ENCODE measurements around the gene TGFBR3.

DNA sequence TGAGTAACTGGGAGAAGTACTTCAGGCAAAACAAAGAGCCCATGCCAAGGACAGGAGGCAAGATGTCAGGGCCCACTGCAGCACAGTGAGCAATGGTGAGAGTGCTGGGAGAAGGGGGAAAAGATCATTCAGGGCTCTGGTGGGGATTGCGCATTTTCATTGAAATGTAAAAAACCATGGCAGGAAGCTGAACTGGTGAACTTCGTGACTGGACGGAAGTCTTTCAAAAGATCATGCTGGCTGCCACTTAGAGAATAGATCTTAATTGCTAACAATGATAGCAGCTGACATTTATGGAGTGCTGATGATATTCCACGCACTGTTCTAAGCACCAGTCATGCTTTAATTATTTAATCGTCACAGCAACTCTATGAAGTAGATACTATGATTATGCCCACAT is 107.0 kb downstream of the TGFBR3 start:
- TF ChIP-seq, protein P1, sequence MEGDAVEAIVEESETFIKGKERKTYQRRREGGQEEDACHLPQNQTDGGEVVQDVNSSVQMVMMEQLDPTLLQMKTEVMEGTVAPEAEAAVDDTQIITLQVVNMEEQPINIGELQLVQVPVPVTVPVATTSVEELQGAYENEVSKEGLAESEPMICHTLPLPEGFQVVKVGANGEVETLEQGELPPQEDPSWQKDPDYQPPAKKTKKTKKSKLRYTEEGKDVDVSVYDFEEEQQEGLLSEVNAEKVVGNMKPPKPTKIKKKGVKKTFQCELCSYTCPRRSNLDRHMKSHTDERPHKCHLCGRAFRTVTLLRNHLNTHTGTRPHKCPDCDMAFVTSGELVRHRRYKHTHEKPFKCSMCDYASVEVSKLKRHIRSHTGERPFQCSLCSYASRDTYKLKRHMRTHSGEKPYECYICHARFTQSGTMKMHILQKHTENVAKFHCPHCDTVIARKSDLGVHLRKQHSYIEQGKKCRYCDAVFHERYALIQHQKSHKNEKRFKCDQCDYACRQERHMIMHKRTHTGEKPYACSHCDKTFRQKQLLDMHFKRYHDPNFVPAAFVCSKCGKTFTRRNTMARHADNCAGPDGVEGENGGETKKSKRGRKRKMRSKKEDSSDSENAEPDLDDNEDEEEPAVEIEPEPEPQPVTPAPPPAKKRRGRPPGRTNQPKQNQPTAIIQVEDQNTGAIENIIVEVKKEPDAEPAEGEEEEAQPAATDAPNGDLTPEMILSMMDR (IDR thresholded peaks at IDR 0.05; ENCODE audit: low read depth, low read length): no peak
- TF ChIP-seq EZH2phosphoT487 (IDR thresholded peaks at IDR 0.05; ENCODE audit: low read depth): no peak

Data from OCI-LY3 (cell line).